NCI-H69 (cell line): ENCODE data around the gene DERL3.

Source experiments
- DNase-seq: peaks from one replicate; lab custom pipeline; 2025; lab: John Stamatoyannopoulos, UW

Gene DERL3

GRCh38 chr22:23831261-23831660, 7.5 kb downstream of the DERL3 start:
- DNase-seq: no peak

- DNase-seq: no peak
Observed at GRCh38 chr22:23829845-23830372, 8.9 kb downstream of the DERL3 start.

- no peak for DNase-seq
Observed at GRCh38 chr22:23828800-23829680, 9.8 kb downstream of the DERL3 start.

GRCh38 chr22:23827351-23827995, 11.3 kb downstream of the DERL3 start:
- no peak for DNase-seq

- peak; percentile 75 for DNase-seq
Observed at GRCh38 chr22:23826510-23827350, 12.1 kb downstream of the DERL3 start.

- DNase-seq: no peak
Observed at GRCh38 chr22:23825246-23825905, 13.4 kb downstream of the DERL3 start.

- DNase-seq: no peak
Observed at GRCh38 chr22:23824476-23825245, 14.1 kb downstream of the DERL3 start.

GRCh38 chr22:23823331-23823791, 15.4 kb downstream of the DERL3 start:
- DNase-seq: no peak

GRCh38 chr22:23822101-23822671, 16.6 kb downstream of the DERL3 start:
- no peak for DNase-seq

GRCh38 chr22:23820748-23821211, 18.0 kb downstream of the DERL3 start:
- no peak for DNase-seq

- DNase-seq: no peak
Observed at GRCh38 chr22:23818541-23818940, 20.3 kb downstream of the DERL3 start.

- DNase-seq: no peak
Observed at GRCh38 chr22:23817146-23817545, 21.7 kb downstream of the DERL3 start.

GRCh38 chr22:23816156-23816976, 22.4 kb downstream of the DERL3 start:
- no peak for DNase-seq

GRCh38 chr22:23815541-23816155, 23.2 kb downstream of the DERL3 start:
- no peak for DNase-seq

- no peak for DNase-seq
Observed at GRCh38 chr22:23812378-23812777, 26.4 kb downstream of the DERL3 start.

- no peak for DNase-seq
Observed at GRCh38 chr22:23806837-23807236, 32.0 kb downstream of the DERL3 start.

- no peak for DNase-seq
Observed at GRCh38 chr22:23804781-23805291, 34.0 kb downstream of the DERL3 start.

- no peak for DNase-seq
Observed at GRCh38 chr22:23803001-23803819, 35.6 kb downstream of the DERL3 start.
